ENCODE measurements around the gene TIMM13. TPM values are rescaled to one million over a fixed set of nuclear protein-coding genes. Genes with fewer than 3 reads are reported as not detected.

Gene TIMM13
- polyA plus RNA-seq, 6 donors from 2014 or later, result 50.0 to 99.3 (median 70.8) TPM

- peak overlapping the region in 3 of 8 donors; percentile 1 to 77 (median 8) for H3K4me3 Mint-ChIP-seq
- H3K27ac Mint-ChIP-seq, result peak overlapping the region in 4 of 6 donors; percentile 0 to 55 (median 7)
- DNase-seq (peak; percentile 53), ATAC-seq (ENCODE audit: low read depth in 2 of 2) (peak; percentile 61 to 64)
- H3K36me3 Mint-ChIP-seq, result no peaks in the 10 kb centered on the region
- H3K9me3 Mint-ChIP-seq, result peaks cover 0 to 1% (median 0%) of the 10 kb centered on the region in 7 donors
- H3K27me3 Mint-ChIP-seq, result peaks cover 0 to 4% (median 0%) of the 10 kb centered on the region in 3 donors
- H3K4me1 Mint-ChIP-seq, result peaks cover 12 to 27% (median 25%) of the 10 kb centered on the region in 3 donors
Observed at GRCh38 chr19:2391118-2391725, 36.2 kb downstream of the TIMM13 start.

GRCh38 chr19:2389594-2389993 lies 37.8 kb downstream of the TIMM13 start:
- no peak for ATAC-seq (ENCODE audit: low read depth in 2 of 2)
- Mint-ChIP-seq H3K27me3 (peaks cover 0 to 4% (median 0%) of the 10 kb centered on the region in 3 donors), H3K36me3 (no peaks in the 10 kb centered on the region), H3K4me3 (no peak overlapping the region), H3K27ac (peak overlapping the region in 2 of 6 donors; percentile 53 to 56), H3K4me1 (peaks cover 12 to 25% (median 17%) of the 10 kb centered on the region in 3 donors), H3K9me3 (peaks cover 0 to 1% (median 0%) of the 10 kb centered on the region in 7 donors)
- no peak for DNase-seq

GRCh38 chr19:2387367-2388288 lies 39.8 kb downstream of the TIMM13 start:
- peak overlapping the region in 2 of 6 donors; percentile 37 to 57 for H3K27ac Mint-ChIP-seq
- peaks cover 12 to 19% (median 17%) of the 10 kb centered on the region in 3 donors for H3K4me1 Mint-ChIP-seq
- H3K27me3 Mint-ChIP-seq, result peaks cover 0 to 4% (median 0%) of the 10 kb centered on the region in 3 donors
- H3K36me3 Mint-ChIP-seq, result no peaks in the 10 kb centered on the region
- H3K9me3 Mint-ChIP-seq, result peaks cover 0 to 1% (median 0%) of the 10 kb centered on the region in 7 donors
- peak overlapping the region in 2 of 8 donors; percentile 37 to 52 for H3K4me3 Mint-ChIP-seq
- ATAC-seq (ENCODE audit: low read depth in 2 of 2) (no peak), DNase-seq (no peak)

GRCh38 chr19:2385053-2385721 lies 42.2 kb downstream of the TIMM13 start:
- Mint-ChIP-seq H3K9me3 (peaks cover 0 to 9% (median 3%) of the 10 kb centered on the region in 7 donors), H3K4me3 (no peak overlapping the region), H3K27ac (peak overlapping the region in 1 of 6 donors; percentile 42), H3K4me1 (peaks cover 8 to 16% (median 12%) of the 10 kb centered on the region in 3 donors), H3K36me3 (no peaks in the 10 kb centered on the region), H3K27me3 (peaks cover 0 to 6% (median 0%) of the 10 kb centered on the region in 3 donors)
- no peak for DNase-seq
- ATAC-seq (ENCODE audit: low read depth in 2 of 2), result no peak

- Mint-ChIP-seq H3K27me3 (peaks cover 0 to 6% (median 0%) of the 10 kb centered on the region in 3 donors), H3K36me3 (peaks cover 0 to 8% of the 10 kb centered on the region in 2 donors), H3K9me3 (peaks cover 0 to 19% (median 4%) of the 10 kb centered on the region in 7 donors), H3K4me3 (no peak overlapping the region), H3K4me1 (peaks cover 10 to 21% (median 17%) of the 10 kb centered on the region in 3 donors), H3K27ac (no peak overlapping the region)
- no peak for DNase-seq
- ATAC-seq (ENCODE audit: low read depth in 2 of 2), result no peak
Observed at GRCh38 chr19:2382530-2383222, 44.7 kb downstream of the TIMM13 start.

GRCh38 chr19:2381148-2381820 lies 46.1 kb downstream of the TIMM13 start:
- peaks cover 14 to 25% (median 19%) of the 10 kb centered on the region in 3 donors for H3K4me1 Mint-ChIP-seq
- H3K4me3 Mint-ChIP-seq, result no peak overlapping the region
- H3K9me3 Mint-ChIP-seq, result peaks cover 0 to 19% (median 4%) of the 10 kb centered on the region in 7 donors
- ATAC-seq (ENCODE audit: low read depth in 2 of 2), result no peak
- DNase-seq, result no peak
- peak overlapping the region in 2 of 6 donors; percentile 49 to 72 for H3K27ac Mint-ChIP-seq
- H3K36me3 Mint-ChIP-seq, result peaks cover 0 to 8% of the 10 kb centered on the region in 2 donors
- H3K27me3 Mint-ChIP-seq, result peaks cover 0 to 6% (median 0%) of the 10 kb centered on the region in 3 donors

- Mint-ChIP-seq H3K36me3 (peaks cover 0 to 8% of the 10 kb centered on the region in 2 donors), H3K4me1 (peaks cover 14 to 25% (median 19%) of the 10 kb centered on the region in 3 donors), H3K4me3 (no peak overlapping the region), H3K9me3 (peaks cover 0 to 19% (median 4%) of the 10 kb centered on the region in 7 donors), H3K27ac (peak overlapping the region in 1 of 6 donors; percentile 72), H3K27me3 (peaks cover 0 to 6% (median 0%) of the 10 kb centered on the region in 3 donors)
- DNase-seq (no peak), ATAC-seq (ENCODE audit: low read depth in 2 of 2) (no peak)
Observed at GRCh38 chr19:2380567-2380966, 46.8 kb downstream of the TIMM13 start.

GRCh38 chr19:2376784-2377519 lies 50.4 kb downstream of the TIMM13 start:
- H3K36me3 Mint-ChIP-seq, result peaks cover 0 to 8% of the 10 kb centered on the region in 2 donors
- H3K9me3 Mint-ChIP-seq, result peaks cover 0 to 19% (median 4%) of the 10 kb centered on the region in 7 donors
- peaks cover 9 to 12% (median 9%) of the 10 kb centered on the region in 3 donors for H3K4me1 Mint-ChIP-seq
- ATAC-seq (ENCODE audit: low read depth in 2 of 2) (no peak), DNase-seq (no peak)
- H3K27ac Mint-ChIP-seq, result peak overlapping the region in 2 of 6 donors; percentile 79 to 82
- peaks cover 0 to 6% (median 0%) of the 10 kb centered on the region in 3 donors for H3K27me3 Mint-ChIP-seq
- H3K4me3 Mint-ChIP-seq, result no peak overlapping the region

Other genes starting within 250 kb of the TIMM13 start
- 100 to 1,000 TPM in 5 of 6 donors, 10 to 100 TPM in 1; 98.9 to 148 (median 126) TPM for gene PLEKHJ1, start 191.3 kb downstream of the TIMM13 start, polyA plus RNA-seq (ENCODE audit: low read depth in 6 of 6)
- gene SF3A2, start 190.8 kb downstream of the TIMM13 start, polyA plus RNA-seq (ENCODE audit: low read depth in 6 of 6), result 10 to 100 TPM; 13.1 to 37.2 (median 20.3) TPM
- not detected for gene AMH, start 178.3 kb downstream of the TIMM13 start, polyA plus RNA-seq (ENCODE audit: low read depth in 6 of 6)
- gene JSRP1, start 171.2 kb downstream of the TIMM13 start, polyA plus RNA-seq (ENCODE audit: low read depth in 6 of 6), result under 1 TPM in 3 of 6 donors, not detected in 3; 0.41 to 0.87 (median 0.53) TPM
- 1 to 10 TPM in 1 of 6 donors, under 1 TPM in 4, not detected in 1; 0.30 to 1.0 (median 0.49) TPM for gene PEAK3, start 145.4 kb downstream of the TIMM13 start, polyA plus RNA-seq (ENCODE audit: low read depth in 6 of 6)
- gene LINGO3, start 119.4 kb downstream of the TIMM13 start, polyA plus RNA-seq (ENCODE audit: low read depth in 6 of 6), result 10 to 100 TPM in 5 of 6 donors, 1 to 10 TPM in 1; 6.4 to 45.0 (median 15.4) TPM
- 100 to 1,000 TPM; 275 to 337 (median 314) TPM for gene LSM7, start 99.0 kb downstream of the TIMM13 start, polyA plus RNA-seq (ENCODE audit: low read depth in 6 of 6)
- gene SPPL2B, start 98.9 kb downstream of the TIMM13 start, polyA plus RNA-seq (ENCODE audit: low read depth in 6 of 6), result 10 to 100 TPM; 13.0 to 38.0 (median 18.7) TPM
- not detected for gene TMPRSS9, start 67.3 kb downstream of the TIMM13 start, polyA plus RNA-seq (ENCODE audit: low read depth in 6 of 6)
- gene LMNB2, start 29.4 kb upstream of the TIMM13 start, polyA plus RNA-seq (ENCODE audit: low read depth in 6 of 6), result 1 to 10 TPM; 3.2 to 5.4 (median 4.5) TPM
- gene GADD45B, start 48.5 kb upstream of the TIMM13 start, polyA plus RNA-seq (ENCODE audit: low read depth in 6 of 6), result 100 to 1,000 TPM in 3 of 6 donors, 10 to 100 TPM in 3; 40.2 to 177 (median 125) TPM